ENCODE data around the gene RPS27A.
"Not testable (repeated sequence)": the region's sequence is repeated elsewhere in the genome, so short reads cannot be mapped to it uniquely, and the experiment has no call there.

The RPS27A gene

DNA sequence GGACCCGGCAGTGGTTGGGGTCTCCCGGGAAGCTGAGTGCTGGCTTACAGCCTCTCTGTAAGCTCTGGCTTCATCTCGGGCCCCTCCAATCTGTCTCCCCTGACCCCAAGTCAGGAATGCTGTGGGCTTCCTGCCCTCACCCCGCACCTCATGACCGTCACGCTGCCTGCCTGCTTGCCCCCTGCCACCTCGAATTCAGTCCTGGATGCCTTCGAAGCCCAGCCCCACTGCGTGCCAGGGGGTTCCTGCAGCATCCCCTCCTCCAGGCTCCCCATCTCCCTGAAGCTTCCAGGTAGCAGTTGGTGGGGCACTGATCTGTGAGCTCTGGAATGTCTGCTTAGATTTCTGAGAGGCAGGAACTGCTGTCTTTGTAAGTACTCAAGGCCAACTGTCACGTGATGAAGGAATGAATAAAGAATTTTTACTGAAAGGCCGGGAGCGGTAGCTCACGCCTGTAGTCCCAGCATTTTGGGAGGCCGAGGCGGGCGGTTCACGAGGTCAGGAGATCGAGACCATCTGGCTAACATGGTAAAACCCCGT lies 6.9 kb upstream of the RPS27A start:
- Histone ChIP-seq H3K4me1 (ENCODE audit: insufficient read depth, low read length) (0 out of 2 replicates have a peak, but pooled peaks cover 3% of the 10 kb centered on the region), H3K4me3 (ENCODE audit: low read length) (no peak overlapping the region), H3K27me3 (ENCODE audit: insufficient read depth, low read length) (no peaks in the 10 kb centered on the region), H3K36me3 (ENCODE audit: insufficient read depth, low read length) (no peaks in the 10 kb centered on the region), H3K9ac (ENCODE audit: low read depth, low read length) (no peak overlapping the region), H3K27ac (ENCODE audit: low read depth, low read length) (no peak overlapping the region), H3K9me3 (ENCODE audit: insufficient read depth, low read depth, low read length) (no peaks in the 10 kb centered on the region)
- WGBS, result 86% methylated on average over 19 of the region's 19 CpGs

DNA sequence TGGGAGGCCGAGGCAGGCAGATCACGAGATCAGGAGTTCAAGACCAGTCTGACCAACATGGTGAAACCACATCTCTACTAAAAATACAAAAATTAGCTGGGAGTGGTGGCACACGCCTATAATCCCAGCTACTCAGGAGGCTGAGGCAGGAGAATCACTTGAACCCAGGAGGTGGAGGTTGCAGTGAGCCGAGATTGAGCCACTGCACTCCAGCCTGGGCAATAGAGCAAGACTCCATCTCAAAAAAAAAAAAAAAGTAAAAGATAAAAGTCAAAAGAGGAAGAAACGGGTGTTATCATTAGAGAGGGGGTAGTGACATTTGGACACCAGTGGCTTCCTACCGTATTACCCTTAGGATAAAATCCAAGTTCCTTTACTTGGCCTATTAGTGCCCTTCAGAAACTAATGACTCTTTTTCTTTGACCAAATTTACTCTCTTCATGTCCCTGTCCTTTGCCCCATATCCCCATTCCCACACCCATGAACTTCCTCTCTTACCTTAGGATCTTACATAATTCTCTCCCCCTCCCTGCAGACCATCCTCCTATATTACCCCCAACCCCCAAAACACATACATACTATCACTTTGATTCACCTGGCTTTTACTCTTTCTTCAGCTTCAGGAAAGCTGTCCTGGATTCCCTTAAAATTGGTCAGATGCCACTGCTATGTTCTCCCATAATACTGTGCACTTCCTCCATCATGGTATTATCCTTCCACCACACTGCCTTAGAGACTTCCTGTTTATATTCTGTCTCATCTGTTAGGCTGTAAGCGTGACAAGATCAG lies 4.9 kb upstream of the RPS27A start:
- H3K9me3 ChIP-seq (ENCODE audit: insufficient read depth, low read depth, low read length); H3K4me1 ChIP-seq (ENCODE audit: insufficient read depth, low read length); H3K9ac ChIP-seq (ENCODE audit: low read depth, low read length); H3K27me3 ChIP-seq (ENCODE audit: insufficient read depth, low read length); H3K27ac ChIP-seq (ENCODE audit: low read depth, low read length); H3K36me3 ChIP-seq (ENCODE audit: insufficient read depth, low read length); H3K4me3 ChIP-seq (ENCODE audit: low read length): not testable (repeated sequence)
- 94% methylated on average over 6 of the region's 7 CpGs for WGBS

DNA sequence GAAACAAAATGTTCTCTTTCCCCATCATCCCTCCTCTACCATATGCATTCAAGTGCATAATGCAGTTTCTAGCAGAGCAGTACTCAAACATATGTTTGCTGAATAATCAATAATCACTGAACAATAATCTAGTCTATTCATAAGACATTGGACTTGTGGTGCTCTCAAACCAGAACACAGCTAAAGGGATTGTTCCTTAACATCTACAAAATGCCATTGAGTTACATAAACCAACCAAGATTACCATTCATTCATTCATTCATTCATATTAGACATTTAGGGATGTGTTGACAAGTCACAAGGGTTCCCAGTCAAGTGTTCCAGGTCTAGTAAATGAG lies 4.3 kb upstream of the RPS27A start:
- Histone ChIP-seq H3K4me3 (ENCODE audit: low read length) (no peak overlapping the region), H3K27me3 (ENCODE audit: insufficient read depth, low read length) (no peaks in the 10 kb centered on the region), H3K9ac (ENCODE audit: low read depth, low read length) (no peak overlapping the region), H3K27ac (ENCODE audit: low read depth, low read length) (no peak overlapping the region), H3K4me1 (ENCODE audit: insufficient read depth, low read length) (peaks cover 3% of the 10 kb centered on the region; the same call in 1 of the 2 replicates), H3K9me3 (ENCODE audit: insufficient read depth, low read depth, low read length) (no peaks in the 10 kb centered on the region), H3K36me3 (ENCODE audit: insufficient read depth, low read length) (peaks cover 5% of the 10 kb centered on the region)

DNA sequence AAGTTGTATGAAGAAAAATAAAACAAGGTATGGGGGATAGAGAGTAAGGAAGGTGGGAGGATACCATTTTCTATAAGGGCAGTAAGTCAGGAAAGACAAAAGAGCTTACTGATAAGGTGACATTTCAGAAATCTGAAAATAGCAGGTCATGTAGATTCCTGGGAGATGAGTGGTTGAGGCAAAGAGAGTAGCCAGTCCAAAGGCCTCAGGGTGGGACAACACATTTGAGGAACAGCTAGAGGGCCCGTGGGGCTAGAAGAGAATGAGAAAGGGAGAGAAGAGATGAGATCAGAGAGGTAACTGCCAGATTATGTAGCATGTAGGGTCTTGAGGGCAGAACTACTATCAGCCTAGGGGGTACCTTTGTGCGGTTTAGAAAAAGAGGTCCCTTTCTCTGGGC lies 3.3 kb upstream of the RPS27A start:
- H3K27ac ChIP-seq (ENCODE audit: low read depth, low read length), result no peak overlapping the region
- H3K27me3 ChIP-seq (ENCODE audit: insufficient read depth, low read length), result no peaks in the 10 kb centered on the region
- WGBS, result 90% methylated on average over 2 of the region's 2 CpGs
- H3K4me1 ChIP-seq (ENCODE audit: insufficient read depth, low read length), result peaks cover 9% of the 10 kb centered on the region; the same call in 1 of the 2 replicates
- H3K36me3 ChIP-seq (ENCODE audit: insufficient read depth, low read length), result peaks cover 15% of the 10 kb centered on the region
- H3K4me3 ChIP-seq (ENCODE audit: low read length), result no peak overlapping the region
- H3K9ac ChIP-seq (ENCODE audit: low read depth, low read length), result no peak overlapping the region
- H3K9me3 ChIP-seq (ENCODE audit: insufficient read depth, low read depth, low read length), result no peaks in the 10 kb centered on the region

DNA sequence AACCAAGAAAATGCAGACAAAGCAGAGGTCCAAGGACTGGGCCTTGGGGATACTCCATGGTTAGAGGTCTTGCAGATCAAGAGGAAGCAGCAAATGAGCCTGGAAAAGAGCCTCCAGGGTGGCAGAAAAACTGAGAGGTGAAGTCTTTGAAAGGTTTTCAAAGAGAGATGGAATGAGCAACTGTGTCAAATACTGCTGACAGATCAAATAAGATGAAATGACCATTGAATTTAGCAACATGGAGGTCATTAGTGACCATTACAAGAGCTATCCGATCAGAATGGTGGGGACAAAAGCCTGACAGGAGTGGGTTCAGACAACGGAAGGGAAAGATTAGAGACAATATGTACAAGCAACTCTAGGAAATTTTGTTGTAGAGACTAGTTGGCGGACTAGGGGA lies 1.9 kb upstream of the RPS27A start:
- Histone ChIP-seq H3K9ac (ENCODE audit: low read depth, low read length) (no peak overlapping the region), H3K36me3 (ENCODE audit: insufficient read depth, low read length) (peaks cover 28% of the 10 kb centered on the region), H3K27me3 (ENCODE audit: insufficient read depth, low read length) (no peaks in the 10 kb centered on the region), H3K27ac (ENCODE audit: low read depth, low read length) (no peak overlapping the region), H3K4me3 (ENCODE audit: low read length) (0 out of 2 replicates have a peak overlapping the region, but pooled peaks have one; percentile 81), H3K4me1 (ENCODE audit: insufficient read depth, low read length) (peaks cover 9% of the 10 kb centered on the region; the same call in 1 of the 2 replicates), H3K9me3 (ENCODE audit: insufficient read depth, low read depth, low read length) (no peaks in the 10 kb centered on the region)
- WGBS, result 96% methylated on average over 3 of the region's 3 CpGs

DNA sequence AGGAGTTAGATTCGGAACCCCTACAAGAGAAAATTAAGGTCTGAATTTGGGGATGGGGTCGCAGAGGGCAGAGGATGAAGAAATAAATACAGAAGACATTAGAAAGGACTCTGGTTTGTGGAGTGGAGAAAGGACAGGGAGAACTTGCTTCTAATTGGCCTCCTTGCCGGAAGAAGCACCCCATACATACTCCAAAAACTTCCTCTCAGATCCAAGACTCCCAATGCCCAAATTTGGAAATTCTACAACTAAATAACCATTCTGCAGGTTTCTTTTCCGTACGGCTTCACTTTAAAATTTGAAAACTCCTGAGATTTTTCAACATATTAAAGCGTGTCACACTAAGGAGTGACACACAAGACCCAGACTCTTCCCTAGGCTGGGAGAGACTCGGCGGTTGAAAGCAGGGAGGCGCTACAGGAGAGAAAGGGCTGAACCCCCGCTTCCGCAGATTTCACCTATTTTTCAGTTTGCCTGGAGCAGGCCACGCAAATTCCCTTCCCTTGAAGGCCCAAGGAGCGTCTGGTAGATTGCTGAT lies 873 bp upstream of the RPS27A start:
- 6% methylated on average over 13 of the region's 13 CpGs for WGBS
- peak overlapping the region; percentile 96 for H3K27ac ChIP-seq (ENCODE audit: low read depth, low read length)
- peak overlapping the region; percentile 81 for H3K4me3 ChIP-seq (ENCODE audit: low read length)
- no peaks in the 10 kb centered on the region for H3K9me3 ChIP-seq (ENCODE audit: insufficient read depth, low read depth, low read length)
- H3K27me3 ChIP-seq (ENCODE audit: insufficient read depth, low read length), result no peaks in the 10 kb centered on the region
- peak overlapping the region; percentile 100 for H3K9ac ChIP-seq (ENCODE audit: low read depth, low read length)
- peaks cover 9% of the 10 kb centered on the region; the same call in 1 of the 2 replicates for H3K4me1 ChIP-seq (ENCODE audit: insufficient read depth, low read length)
- peaks cover 39% of the 10 kb centered on the region for H3K36me3 ChIP-seq (ENCODE audit: insufficient read depth, low read length)

DNA sequence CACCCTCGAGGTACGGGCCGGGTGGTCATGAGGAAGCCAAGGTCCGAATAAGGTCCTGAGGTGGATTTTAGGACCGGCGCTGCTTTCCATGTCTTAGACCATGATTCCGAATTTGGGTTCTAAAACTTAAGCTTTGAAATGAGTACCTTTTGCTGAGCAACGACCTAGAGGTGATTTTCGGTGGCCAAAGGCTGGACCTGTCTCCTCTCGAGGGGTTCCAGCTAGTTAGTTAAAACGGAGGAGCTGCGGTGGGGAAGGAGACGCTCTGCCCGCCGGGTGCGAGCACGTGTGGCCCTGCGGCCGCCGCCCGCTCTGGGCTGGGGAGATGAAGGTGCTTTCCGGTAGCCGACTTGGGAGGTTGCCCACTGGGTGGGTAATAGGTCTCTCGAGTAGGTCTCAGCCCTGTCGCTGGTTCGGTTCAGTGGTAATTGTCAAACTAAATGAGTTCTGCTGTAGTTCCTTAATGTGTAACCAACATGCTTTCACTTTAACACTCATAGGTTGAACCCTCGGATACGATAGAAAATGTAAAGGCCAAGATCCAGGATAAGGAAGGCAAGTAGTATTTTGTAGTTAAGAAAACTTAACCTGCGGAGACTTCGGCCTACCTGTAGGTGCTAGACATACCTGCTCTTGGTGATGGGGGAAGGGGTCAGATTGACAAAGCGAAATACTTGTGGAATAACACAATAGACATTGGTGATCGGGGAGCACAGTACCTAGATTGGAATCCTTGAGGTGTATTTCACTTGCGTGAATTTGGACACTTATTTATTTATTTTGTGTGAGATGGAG lies 572 bp downstream of the RPS27A start:
- no peaks in the 10 kb centered on the region for H3K9me3 ChIP-seq (ENCODE audit: insufficient read depth, low read depth, low read length)
- peak overlapping the region; percentile 81 for H3K4me3 ChIP-seq (ENCODE audit: low read length)
- peak overlapping the region; percentile 100 for H3K9ac ChIP-seq (ENCODE audit: low read depth, low read length)
- H3K4me1 ChIP-seq (ENCODE audit: insufficient read depth, low read length), result peaks cover 9% of the 10 kb centered on the region; the same call in 1 of the 2 replicates
- WGBS, result 6% methylated on average over 33 of the region's 33 CpGs
- no peaks in the 10 kb centered on the region for H3K27me3 ChIP-seq (ENCODE audit: insufficient read depth, low read length)
- peaks cover 47% of the 10 kb centered on the region for H3K36me3 ChIP-seq (ENCODE audit: insufficient read depth, low read length)
- peak overlapping the region; percentile 96 for H3K27ac ChIP-seq (ENCODE audit: low read depth, low read length)

DNA sequence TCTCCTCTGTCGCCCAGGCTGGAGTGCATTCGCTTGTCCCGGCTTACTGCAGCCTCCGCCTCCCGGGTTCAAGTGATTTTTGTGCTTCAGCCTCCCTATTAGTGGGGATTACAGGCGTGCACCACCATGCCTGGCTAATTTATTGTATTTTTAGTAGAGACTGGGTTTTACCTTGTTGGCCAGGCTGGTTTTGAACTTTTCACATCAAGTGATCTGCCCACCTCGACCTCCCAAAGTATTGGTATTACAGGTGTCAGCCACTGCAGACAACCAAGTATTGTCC lies 1.1 kb downstream of the RPS27A start:
- Histone ChIP-seq H3K36me3 (ENCODE audit: insufficient read depth, low read length) (peaks cover 49% of the 10 kb centered on the region), H3K9ac (ENCODE audit: low read depth, low read length) (peak overlapping the region; percentile 100), H3K27me3 (ENCODE audit: insufficient read depth, low read length) (no peaks in the 10 kb centered on the region), H3K27ac (ENCODE audit: low read depth, low read length) (peak overlapping the region; percentile 96), H3K4me3 (ENCODE audit: low read length) (peak overlapping the region; percentile 81), H3K4me1 (ENCODE audit: insufficient read depth, low read length) (peaks cover 9% of the 10 kb centered on the region; the same call in 1 of the 2 replicates), H3K9me3 (ENCODE audit: insufficient read depth, low read depth, low read length) (no peaks in the 10 kb centered on the region)
- WGBS, result 62% methylated on average over 7 of the region's 7 CpGs

DNA sequence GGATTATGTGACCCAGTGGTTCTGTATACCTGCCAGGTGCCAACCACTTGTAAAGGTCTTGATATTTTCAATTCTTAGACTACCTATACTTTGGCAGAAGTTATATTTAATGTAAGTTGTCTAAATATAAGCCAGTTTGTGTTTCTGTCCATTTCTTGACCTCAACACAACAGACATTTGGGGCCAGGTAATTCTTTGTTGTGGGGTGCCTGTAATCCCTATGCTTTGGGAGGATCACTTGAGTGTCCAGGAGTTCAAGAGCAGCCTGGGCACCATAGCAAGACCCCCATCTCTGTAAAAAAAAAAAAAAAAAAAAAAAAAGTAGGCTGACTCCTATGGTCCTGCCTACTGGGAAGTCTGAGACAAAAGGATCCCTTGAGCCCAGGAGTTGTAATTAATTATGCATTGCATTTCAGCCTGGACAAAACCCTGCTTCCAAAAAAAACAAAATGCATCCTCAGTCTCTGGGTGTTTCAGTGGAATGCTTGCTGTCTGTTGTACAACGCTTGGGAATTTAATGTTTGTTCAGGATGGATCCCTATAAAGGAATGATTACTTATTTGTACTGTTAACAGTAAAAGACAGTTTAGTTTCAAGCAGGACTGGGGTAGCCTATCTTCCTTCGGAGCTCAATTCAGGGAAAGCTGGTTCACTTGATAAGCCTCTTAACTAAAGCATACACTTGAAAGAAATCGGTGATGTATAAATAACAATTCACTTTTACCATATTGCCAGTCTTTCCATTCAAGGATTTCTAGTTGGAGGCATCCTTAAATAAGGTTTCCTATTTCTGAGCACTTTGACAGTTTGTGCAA lies 3.4 kb downstream of the RPS27A start:
- peaks cover 70% of the 10 kb centered on the region for H3K36me3 ChIP-seq (ENCODE audit: insufficient read depth, low read length)
- peaks cover 9% of the 10 kb centered on the region; the same call in 1 of the 2 replicates for H3K4me1 ChIP-seq (ENCODE audit: insufficient read depth, low read length)
- no peaks in the 10 kb centered on the region for H3K27me3 ChIP-seq (ENCODE audit: insufficient read depth, low read length)
- 100% methylated on average over 3 of the region's 3 CpGs for WGBS
- 0 out of 2 replicates have a peak overlapping the region, but pooled peaks have one; percentile 11 for H3K9ac ChIP-seq (ENCODE audit: low read depth, low read length)
- 0 out of 2 replicates have a peak overlapping the region, but pooled peaks have one; percentile 81 for H3K4me3 ChIP-seq (ENCODE audit: low read length)
- no peaks in the 10 kb centered on the region for H3K9me3 ChIP-seq (ENCODE audit: insufficient read depth, low read depth, low read length)
- H3K27ac ChIP-seq (ENCODE audit: low read depth, low read length), result peak overlapping the region; percentile 11; the same call in 1 of the 2 replicates

DNA sequence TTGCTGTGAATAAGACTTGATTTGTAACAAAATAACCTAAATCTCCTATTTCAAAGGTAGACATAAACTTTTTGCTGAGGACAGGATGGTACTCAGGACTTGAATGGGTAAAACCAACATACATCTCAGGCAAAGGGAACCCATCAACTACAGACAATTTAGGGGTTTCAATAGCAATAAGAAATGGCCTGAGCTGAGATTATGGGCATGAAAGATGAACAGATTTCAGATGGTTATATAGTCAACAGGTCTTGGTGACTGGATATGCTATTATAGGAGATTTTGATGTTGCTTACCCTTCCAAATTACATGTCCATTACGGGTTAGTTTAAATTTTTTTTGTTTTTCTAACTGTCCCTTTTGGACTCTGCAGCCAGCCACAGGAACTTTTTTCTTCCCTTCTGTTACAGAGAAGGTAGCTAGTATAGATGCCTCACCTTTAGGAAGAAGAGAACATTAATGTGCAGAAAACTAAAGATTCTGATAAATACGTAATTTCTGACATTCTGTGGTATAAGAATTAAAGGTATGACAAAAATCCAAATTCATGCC lies 4.6 kb downstream of the RPS27A start:
- no peaks in the 10 kb centered on the region for H3K9me3 ChIP-seq (ENCODE audit: insufficient read depth, low read depth, low read length)
- peaks cover 80% of the 10 kb centered on the region for H3K36me3 ChIP-seq (ENCODE audit: insufficient read depth, low read length)
- H3K4me3 ChIP-seq (ENCODE audit: low read length), result no peak overlapping the region
- H3K27ac ChIP-seq (ENCODE audit: low read depth, low read length), result peak overlapping the region; percentile 9; the same call in 1 of the 2 replicates
- H3K27me3 ChIP-seq (ENCODE audit: insufficient read depth, low read length), result no peaks in the 10 kb centered on the region
- 0 out of 2 replicates have a peak, but pooled peaks cover 6% of the 10 kb centered on the region for H3K4me1 ChIP-seq (ENCODE audit: insufficient read depth, low read length)
- no peak overlapping the region for H3K9ac ChIP-seq (ENCODE audit: low read depth, low read length)
- WGBS, result 100% methylated on average over 1 of the region's 2 CpGs

All from HUES64 (cell line).